HG03439 (cell line): ENCODE results near the gene CWC27.

Experiments used
- ATAC-seq: cut with Tn5 transposase; IDR thresholded peaks from one replicate; pipeline ENCODE4 v1.9.1; 2021; ENCODE audit warnings: mild to moderate bottlenecking, moderate library complexity; ENCODE audit not compliant: unreplicated experiment

CWC27 gene, protein sequence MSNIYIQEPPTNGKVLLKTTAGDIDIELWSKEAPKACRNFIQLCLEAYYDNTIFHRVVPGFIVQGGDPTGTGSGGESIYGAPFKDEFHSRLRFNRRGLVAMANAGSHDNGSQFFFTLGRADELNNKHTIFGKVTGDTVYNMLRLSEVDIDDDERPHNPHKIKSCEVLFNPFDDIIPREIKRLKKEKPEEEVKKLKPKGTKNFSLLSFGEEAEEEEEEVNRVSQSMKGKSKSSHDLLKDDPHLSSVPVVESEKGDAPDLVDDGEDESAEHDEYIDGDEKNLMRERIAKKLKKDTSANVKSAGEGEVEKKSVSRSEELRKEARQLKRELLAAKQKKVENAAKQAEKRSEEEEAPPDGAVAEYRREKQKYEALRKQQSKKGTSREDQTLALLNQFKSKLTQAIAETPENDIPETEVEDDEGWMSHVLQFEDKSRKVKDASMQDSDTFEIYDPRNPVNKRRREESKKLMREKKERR

DNA sequence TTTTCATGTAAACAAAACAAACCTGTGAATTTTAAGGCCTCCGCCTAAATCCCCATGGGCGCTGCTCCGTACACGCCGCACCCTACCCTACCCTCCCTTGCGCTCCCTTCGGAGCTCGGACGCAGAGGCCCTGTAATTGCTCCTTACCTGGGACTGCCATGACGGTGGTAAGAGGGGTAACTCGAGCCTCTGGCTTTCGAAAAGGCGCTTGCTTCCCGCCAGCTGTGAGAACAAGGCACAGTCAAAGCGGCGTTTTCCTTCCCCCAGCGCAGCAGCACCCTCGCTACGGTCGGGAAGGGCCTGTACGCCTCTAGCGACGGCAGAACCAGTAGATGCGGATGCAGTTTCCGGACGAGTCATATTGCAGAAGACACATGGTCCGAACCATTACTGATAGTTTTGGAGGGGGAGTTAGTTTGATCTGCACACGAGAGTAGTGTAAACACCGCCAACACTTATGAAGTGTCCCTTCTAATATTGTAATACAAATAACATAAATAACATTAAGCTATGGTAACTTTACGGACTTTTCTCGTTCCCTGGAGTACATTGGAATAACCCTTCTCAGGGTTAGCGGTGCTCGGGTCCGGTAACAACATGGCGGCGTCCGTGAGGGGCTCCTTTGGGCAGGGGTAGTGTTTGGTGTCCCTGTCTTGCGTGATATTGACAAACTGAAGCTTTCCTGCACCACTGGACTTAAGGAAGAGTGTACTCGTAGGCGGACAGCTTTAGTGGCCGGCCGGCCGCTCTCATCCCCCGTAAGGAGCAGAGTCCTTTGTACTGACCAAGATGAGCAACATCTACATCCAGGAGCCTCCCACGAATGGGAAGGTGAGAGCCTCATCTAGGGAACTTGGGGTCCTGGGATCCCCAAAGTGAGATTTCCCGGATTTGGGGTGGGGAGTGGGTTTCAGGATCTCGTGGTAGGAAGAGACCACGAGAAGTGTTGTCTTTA, at the start of gene CWC27, which contains the start of gene SREK1IP1:
CWC27 (plus strand) TSS at position 573 of the 955 bp plus-strand sequence; CDS start at position 790, 217 bp downstream.
SREK1IP1 (minus strand) TSS at position 334 of the 955 bp plus-strand sequence; CDS start at position 160, 174 bp downstream.
- peak; percentile 98 for ATAC-seq

DNA sequence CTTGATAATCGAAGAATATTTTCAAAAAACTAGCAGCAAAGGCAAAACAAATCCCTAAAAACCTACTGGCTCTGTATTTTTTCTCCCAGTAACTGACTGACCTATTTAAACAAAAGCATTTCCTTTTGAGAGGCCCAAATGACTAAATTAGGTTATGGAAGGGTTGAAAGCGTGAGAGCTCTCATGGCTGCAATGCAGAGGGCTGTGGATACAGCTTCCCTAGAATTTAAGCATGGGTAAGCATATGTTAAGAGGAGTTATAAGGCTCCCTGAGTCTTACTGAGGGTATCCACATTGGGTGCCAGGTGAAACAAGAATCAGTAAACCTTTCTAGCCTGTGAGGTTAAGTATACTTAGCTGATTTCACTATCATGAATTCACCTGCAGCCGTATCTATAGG, 46.1 kb upstream of the CWC27 start:
- ATAC-seq: no peak

DNA sequence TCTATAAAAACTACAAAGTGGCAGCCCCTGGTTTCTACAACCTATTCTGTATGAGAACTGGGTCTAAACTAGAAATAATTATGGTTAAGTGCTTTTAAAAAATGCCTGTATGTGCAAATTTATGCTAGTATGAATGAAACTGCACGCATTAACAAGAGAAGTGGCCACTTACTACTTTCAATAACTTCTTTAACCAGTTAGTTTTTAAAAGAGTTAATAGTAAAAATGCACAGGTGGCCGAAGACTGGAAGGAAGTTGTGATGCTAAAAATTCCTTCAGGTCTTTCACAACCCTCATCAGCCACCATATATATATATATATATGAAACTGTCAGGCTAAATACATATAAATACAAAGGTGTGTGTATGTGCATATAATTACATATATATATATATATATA, 41.6 kb upstream of the CWC27 start:
- ATAC-seq: no peak

DNA sequence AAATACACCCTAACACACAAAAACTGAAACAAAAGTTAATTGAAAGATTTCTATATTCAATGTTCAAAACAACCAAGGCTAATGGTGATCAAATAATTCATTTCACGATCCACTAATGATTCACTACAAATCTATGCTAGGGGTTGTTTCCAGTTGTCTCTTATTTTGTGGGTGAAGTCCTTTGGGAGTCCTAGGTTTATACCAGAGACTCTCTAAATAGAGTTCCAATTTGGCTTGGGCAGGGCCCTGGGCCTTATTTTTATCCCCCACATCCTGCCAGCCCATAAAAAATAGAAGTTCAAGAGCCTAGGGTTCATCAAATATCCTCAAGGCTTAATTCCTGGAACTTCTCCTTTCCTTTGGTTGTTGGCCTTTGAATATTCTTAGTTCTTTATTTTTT, 26.3 kb upstream of the CWC27 start:
- ATAC-seq: no peak

DNA sequence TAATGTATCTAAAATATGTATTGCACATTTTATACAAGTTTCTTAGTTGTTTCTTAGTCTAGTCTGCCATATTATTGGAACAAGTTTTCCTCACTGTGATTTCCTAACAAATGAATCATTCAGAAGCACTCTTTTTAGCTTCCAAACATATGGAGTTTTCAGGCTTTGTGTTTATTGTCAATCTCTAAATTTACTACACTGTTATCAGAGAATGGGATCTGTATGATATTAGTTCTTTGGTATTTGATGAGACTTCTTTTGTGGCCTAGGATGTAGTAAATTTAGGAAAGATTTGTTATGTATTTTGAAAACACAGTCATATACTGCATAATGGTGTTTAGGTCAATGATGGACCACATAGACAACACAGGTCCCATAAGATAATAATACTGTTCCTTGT, 25.9 kb upstream of the CWC27 start:
- no peak for ATAC-seq

DNA sequence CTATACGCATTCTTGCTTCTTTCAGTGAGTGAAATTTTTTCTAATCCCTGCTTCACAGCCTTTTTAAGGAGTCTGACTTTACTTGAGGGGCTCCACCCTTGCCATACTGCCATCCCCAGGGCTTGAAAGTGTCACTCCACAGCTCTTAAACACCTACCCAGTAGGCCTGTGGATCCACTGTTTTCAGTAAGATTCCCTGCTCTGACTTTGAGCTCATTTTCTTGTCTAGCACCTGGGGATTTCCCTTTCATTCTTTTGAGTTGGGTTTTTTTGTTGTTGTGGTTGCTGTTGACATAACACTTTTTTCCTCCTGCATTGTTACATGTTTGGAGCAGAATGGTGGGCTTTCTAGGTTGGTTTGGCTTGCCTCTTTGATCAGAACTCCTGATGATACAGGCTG, 23.8 kb upstream of the CWC27 start:
- ATAC-seq: no peak

DNA sequence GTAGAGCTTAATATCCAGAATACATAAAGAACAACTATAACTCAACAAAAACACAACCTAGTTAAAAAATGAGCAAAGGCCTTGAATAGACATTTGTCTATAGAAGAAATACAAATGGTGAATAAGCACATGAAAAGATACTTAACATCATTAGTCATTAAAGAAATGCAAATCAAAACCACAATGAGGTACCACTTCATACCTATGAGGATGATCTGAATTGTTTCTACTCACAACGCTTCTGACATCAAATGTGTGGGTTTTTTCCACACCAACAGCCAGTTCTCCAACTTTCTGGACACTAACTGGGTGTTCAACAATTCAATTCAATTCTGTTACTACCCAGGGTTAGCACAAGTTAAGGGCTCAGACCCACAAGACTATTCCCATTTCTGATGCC, 22.3 kb upstream of the CWC27 start:
- ATAC-seq: no peak

DNA sequence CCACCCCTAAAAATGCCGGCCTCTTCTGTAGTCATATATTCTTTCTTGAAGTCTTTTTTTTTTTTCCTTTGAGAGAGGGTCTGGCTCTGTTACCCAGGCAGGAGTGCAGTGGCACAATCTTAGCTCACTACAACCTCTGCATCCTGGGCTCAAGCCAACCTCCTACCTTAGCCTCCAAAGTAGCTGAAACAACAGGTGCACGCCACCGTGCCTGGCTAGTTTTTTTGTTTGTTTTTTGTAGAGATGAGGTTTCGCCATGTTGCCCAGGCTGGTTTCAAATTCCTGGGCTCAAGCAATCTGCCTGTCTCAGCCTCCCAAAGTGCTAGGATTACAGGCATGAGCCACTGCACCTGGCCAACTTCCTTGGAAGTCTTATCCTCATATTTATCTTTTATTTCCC, 19.3 kb upstream of the CWC27 start:
- ATAC-seq: no peak

DNA sequence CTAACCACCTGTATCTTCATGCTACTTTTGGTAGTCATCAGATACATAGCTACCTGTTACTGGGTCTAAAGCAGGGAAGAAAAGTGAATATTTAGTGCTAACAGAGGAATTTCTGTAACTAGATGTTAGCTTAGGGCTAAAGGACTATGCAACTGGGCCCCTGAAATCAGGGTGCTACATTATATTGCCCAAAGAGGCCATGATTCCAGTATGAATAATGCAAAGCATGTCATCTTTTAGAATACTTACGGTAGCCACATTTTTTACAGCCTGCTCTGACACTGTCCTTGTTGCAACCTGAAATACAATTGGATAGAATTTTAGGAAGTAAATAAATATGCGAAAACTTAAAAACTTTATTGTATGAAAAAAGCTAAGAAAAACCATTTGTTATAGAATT, 14.7 kb upstream of the CWC27 start:
- no peak for ATAC-seq

DNA sequence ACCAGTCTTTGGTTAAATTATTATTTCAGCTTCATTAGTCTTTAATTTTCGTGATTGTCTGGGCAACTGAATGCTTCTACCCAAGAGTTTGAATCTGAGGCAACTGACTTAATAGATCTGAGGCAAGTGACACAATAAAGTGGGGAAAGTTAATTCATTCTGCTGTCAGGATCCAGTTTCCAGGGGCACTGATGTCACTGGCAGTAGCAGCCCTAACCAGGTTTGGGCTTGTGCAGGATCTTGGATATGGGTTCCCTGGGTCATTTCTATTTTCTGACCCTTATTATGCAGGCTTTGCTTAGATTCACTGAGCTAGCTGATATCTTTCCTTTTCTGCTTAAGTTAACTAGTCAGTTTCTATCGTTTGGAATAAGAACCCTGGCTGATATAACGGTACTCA, 9.8 kb upstream of the CWC27 start:
- ATAC-seq: no peak

DNA sequence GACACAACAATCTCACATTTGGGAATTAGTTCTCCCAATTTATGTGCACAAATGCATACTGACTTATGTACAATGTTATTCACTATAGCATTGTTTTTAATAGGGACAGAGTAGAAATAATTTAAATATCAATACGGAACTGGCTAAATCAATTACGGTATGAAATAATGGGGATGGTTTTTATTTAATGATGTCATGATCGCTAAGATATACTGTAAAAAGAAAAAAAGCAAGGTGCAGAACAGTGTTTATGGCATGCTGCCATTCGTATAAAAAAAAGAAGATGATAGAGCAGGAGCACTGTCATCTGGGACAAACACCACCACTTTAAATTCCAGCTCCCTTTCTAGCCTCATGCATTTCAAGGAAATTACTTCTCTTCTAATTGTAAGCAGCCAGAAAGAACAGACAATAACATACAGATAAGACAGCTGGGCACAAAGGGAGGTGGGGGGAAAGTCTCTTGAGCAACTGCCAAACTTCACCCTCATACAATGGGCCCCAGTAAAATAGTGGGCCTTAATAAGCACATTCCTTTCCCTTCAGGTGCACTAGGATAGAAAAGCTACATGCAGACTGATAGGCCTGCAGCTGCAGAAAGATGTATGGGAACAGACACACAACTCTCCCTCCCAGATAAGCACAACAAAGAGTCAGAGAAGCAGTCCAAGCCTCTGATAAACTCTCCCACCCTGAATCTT, 8.6 kb upstream of the CWC27 start:
- ATAC-seq: no peak

DNA sequence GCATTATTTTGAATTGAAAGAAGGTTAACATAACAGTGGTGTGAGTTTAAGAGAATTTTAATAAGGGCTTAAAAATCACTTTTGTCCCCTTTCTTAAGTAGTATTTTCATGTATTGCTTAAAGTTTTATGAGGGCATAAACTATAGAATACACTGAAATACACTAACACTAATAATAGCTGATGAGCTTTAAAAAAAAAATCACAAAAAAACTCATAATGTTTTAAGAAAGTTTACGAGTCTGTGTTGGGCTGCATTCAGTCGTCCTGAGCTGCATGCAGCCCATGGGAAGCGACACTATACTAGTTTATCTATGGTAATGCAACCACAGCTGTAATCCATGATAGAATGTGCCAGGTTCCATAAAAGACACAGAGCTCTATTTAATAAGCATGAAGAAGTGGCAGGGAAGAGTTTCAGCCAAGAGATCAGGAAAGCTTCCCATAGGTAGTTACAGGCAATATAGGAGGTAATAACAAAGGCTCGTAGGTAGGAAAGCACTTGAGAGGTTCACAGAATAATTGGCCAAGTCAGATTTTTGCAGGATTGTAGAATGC, 4.7 kb upstream of the CWC27 start:
- no peak for ATAC-seq

DNA sequence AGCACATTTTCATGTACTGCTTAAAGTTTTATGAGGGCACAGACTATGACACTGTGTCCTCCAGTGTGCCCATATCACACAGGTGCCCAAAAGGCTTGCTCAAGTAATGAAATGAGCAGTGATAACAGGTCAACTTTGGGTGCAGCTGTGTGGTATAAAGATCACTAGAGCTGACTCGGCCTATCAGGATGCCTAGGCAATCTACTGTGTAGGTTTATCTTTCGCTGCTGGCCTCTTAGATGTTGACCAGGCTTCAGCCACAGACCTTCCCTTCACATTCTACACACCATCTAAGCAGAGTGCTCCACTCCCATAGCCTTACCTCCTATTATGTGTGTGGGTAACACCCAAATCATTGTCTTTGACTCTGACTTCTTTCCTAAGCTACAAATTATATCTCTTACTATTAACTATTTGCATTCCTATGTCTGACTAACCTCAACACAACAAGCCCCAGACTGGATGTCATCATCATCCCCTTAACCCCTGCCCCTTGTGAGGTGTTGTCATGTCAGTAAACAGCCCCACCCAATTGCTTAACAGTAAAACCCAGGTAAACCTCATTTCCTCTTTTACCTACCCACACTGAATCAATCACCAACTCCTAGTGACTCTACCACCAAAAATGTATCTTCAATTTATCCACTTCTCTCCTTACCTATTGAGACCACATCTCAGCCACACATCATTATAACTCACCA, 2.8 kb upstream of the CWC27 start:
- ATAC-seq: no peak

DNA sequence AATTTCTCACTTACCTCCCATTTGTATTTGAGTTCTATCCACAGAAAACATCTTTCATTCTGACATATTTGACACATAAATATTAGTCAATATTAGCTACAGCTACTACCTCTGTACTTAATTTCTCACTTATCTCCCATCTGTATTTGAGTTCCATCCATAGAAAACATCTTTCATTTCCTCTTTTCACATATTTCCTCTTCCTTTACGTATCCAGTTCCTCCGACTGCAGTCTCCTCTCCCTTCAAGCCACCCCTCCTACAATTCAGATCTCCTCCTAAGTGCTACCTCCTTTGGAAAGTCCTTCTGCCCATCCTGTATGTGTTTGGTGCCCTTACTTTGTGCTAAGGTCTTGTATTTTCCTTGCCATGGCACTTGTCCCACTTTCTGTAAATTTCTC, 1.8 kb upstream of the CWC27 start:
- no peak for ATAC-seq

DNA sequence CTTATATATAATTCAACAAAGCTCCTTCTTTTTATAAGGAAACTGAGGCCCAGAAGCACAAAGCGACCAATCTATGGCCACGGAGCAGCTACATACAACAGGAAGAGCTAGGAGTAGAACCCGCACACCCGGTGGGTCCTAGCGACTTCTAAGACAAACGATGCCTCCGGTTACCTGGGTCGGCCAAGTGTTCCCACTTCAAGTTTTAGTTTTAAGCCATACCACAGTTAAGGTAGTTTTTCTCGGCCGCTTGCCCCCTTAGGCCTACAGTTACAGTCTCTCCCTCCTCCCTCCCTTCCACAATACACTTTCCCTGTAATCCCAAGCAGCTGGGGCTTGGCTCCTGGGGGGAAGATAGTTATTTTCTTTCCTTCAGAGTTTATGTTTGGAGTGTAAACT, 772 bp upstream of the CWC27 start:
- ATAC-seq: no peak

DNA sequence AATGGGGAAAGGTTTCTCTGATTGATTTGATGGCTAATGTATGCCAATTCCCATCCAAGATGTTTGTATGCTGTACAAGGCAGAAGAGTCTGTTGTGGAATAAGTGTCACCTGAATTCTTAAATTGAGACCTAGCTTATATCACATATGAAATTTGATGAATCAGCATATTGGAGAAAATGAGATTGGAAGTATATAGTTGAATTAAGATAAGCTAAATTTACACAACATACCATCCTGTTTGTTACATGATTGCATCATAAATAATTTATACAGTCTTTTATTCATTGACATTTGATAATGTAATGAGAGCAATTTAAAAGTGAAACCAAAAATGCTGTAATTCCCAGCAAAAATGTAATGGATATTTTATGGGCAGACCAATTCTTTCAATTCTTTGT, 1.1 kb downstream of the CWC27 start:
- ATAC-seq: no peak

DNA sequence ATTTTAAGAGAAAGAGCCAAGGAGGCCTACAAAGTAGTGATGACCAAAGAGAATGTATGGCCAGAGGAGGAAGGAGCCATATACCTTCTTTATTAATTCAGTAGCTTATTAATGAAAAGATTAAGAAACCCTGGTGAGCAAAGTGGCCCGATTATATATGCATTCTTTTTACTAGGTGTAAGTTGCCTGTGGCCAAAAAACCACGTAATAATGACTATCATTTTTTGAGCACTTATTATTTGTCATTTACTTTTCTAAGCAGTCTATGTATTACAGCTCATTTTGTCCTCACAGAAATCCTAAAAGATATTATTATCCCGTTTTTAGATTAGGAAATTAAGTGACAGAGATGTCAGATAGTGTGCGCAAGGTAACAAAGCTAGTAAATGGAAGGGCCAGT, 3.0 kb downstream of the CWC27 start:
- ATAC-seq: no peak

DNA sequence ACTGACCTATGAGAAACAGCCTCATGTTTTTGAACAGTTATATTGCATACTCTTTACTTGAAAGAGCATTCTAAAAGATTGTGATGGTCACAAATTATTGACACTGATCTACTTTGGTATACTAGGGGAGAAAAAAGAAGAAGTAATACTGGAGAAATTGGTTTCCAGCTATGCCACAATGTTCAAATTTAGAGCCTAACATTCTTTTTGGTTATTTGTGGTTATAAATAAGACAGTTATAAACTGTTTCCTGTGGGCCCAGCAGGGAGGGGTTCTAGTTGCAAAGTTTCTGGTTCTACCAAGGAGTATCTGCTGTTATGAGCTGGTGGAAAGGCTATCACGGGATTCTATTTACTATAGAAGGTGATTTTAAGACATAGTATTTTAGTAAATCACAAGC, 4.8 kb downstream of the CWC27 start:
- ATAC-seq: peak; percentile 37

DNA sequence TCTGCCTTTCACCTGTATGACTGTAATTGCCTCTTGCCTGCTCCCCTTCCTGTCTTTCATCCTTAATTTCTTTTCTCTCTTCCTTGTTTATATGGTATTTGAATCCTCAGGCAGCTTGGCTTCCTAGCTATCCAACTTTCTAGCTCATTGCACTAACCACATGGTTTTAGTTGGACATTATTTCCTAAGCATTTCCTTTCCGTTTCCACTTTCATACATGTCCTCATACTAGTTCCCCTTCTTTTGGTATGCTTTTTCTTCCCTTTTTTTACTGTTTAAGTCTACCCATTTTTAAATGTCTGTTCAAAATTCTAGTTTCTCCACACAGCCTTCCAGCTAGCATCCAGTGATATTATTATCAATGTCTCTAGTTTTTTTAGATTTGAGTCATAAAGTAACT, 6.6 kb downstream of the CWC27 start:
- no peak for ATAC-seq

DNA sequence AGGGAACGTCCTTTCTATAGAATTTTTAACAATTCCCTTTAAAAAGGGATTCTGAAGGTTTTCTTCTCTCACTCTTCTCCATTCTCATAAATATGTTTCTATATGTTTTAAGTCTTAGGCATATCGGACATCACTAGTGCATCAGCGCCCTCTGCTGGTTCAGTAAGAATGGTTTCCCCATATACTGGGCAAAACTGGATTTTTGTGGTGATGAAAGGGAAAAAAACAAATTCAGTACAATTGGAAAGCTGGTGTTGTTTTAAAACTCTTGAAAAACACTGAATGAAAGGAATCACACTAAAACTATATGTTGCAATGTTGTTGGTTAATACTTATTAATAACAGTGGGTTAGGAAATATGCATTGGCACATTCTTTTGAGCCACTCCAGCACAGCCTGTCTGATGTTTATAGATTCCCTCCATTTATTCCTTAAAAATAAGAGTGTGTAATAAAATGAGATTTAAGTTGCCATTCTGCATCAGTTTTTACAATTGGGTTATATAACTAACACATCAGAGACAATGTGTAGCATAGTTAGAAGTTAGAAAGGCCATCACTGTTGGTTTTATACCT, 15.8 kb downstream of the CWC27 start:
- peak; percentile 88 for ATAC-seq
